HG02885 (cell line): ENCODE results near the gene OR13G1.
"Not testable (repeated sequence)": the region's sequence is repeated elsewhere in the genome, so short reads cannot be mapped to it uniquely, and the experiment has no call there.

ENCODE experiments used
- ATAC-seq: cut with Tn5 transposase; IDR thresholded peaks from one replicate; pipeline ENCODE4 v1.9.1; 2021; ENCODE audit warnings: mild to moderate bottlenecking; ENCODE audit not compliant: unreplicated experiment, poor library complexity

Gene OR13G1

DNA sequence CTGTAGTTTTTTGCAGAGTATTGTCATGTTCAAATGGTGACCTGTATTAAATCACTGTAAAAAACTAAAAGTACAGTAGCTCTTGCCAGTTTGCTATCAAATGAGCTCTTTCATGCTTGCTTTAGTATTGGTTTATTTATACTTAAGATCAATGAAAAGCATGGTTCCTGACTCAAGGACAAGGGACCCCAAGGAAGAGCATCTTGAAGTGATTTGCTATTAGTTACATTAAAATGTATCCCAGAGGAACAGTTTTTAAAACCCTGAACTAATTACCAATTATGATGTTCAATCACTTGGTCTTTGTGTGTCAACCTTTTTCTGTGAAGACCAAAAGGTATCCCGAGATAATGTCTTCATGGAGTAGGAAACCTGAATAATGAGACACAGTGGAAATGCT lies at the start of gene OR13G1:
Gene OR13G1, minus strand, starts transcription at position 101 of the 400 bp plus-strand sequence. CDS start 6,698 bp downstream, outside the sequence.
- ATAC-seq = no peak

- ATAC-seq = no peak
Observed at GRCh38 chr1:247721222-247721621, 41.7 kb upstream of the OR13G1 start.

DNA sequence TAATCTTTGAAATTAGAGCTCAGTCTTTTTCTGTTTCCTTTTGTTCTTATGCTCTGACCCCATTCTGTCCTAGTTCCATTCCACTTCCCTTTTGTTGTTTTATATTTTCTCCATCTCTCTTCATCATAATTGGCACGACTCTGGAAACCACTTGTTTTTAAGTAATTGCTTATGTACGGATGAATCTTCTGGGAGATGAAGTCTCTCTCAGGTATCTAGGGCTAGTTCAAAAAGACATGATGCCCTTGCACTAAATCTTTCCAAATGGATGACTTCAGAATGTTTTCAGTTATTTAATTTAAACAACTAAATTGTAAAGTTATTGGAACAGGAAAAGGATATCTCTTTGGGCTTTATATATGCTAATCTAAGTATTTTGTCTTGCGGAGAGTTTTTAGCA lies 37.0 kb upstream of the OR13G1 start, which contains the start of gene OR6F1:
Gene OR6F1, minus strand, starts transcription at position 101 of the 400 bp plus-strand sequence. CDS start 3,891 bp downstream, outside the sequence.
- no peak for ATAC-seq

- no peak for ATAC-seq
Observed at GRCh38 chr1:247713753-247714152, 34.2 kb upstream of the OR13G1 start.

DNA sequence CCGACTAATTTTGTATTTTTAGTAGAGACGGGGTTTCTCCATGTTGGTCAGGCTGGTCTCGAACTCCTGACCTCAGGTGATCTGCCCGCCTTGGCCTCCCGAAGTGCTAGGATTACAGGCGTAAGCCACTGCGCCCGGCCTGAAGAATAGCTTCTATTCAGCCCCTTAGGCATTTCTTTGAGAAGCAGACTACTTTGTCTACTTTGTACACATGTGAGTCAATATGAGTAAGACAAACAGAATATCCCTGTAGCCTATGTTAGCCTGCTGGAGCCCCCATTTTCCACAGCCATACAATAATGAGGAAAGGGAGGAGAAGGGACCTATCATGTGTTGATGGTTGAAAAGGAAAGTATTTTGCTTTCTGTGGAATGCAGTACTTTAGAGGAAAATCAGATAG lies 31.1 kb upstream of the OR13G1 start:
- not testable (repeated sequence) for ATAC-seq

DNA sequence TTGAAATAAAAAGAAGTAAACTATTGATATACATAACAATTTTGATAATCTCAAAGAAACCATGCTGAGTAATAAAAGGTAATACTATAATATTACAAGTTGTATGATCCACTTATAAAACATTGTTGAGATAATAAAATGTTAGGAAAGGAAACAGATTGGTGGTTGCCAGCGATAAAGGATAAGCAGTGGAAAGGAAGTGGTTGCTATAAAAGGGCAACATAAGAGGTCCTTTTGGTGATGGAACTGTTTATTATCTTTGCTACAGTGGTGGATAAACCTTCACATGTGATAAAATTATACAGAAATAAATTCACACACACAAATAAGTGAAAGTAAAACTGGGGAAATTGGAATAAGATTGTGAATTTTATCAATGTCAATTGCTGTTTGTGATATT lies 21.8 kb upstream of the OR13G1 start:
- ATAC-seq = no peak

DNA sequence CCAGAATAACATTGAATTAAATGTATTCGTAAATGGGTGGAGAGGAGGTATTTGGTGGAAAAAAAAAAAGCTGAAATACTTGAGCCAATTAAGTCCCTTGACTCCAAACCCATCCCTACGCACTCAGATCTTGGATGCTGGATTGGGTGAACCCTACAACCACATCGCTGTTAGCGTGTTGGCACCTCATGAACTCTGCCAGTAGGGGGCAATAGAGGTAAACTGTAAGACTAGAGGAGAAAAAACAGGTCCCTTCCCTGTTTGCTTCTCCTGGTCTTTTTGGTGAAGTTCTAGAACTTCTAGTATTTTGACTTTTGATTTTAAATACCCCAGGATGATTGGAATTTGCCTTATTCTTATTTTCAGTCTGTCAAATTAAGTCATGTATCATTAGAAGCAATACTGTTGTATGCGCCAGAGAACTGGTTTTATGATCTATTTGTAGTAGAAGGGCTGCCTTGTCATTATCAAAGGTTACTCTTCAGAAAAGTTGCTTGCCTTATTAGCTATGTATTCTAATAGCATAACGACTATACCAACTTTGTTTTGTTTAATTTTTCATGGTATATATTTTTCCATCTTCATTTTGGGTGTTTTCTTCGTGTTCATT lies 1.9 kb upstream of the OR13G1 start:
- ATAC-seq = peak; percentile 97

GRCh38 chr1:247680171-247680570 lies 632 bp upstream of the OR13G1 start:
- no peak for ATAC-seq

GRCh38 chr1:247669225-247669624 lies 10.3 kb downstream of the OR13G1 start:
- ATAC-seq = no peak

DNA sequence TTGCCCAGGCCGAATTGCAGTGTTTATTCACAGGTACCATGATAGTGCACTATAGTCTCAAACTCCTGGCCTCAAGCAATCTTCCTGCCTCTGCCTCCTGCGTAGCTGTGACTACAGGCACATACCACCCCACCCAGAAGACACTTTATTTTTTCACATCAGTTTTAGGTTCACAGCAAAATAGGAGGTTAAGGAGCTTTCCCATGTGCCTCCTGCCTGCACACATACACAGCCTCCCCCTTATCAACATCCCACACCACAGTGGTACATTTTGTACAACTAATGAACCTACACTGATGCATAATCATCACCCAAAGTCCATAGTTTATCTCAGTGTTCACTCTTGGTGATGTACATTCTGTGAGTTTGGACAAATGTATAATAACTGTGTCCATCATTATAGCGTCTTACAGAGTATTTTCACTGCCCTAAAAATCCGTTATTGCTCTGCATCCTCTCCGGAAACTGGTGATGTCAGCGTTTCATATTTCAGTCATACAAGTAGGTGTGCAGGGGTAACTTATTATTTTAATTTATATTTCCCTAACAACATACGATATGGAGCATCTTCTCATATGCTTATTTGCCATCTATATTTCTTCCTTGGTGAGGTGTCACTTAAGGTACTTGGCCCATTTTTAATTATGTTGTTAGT lies 23.2 kb downstream of the OR13G1 start:
- no peak for ATAC-seq

- ATAC-seq = no peak
Observed at GRCh38 chr1:247653040-247653439, 26.5 kb downstream of the OR13G1 start.

GRCh38 chr1:247647864-247648263 lies 31.7 kb downstream of the OR13G1 start:
- ATAC-seq = no peak

- no peak for ATAC-seq
Observed at GRCh38 chr1:247646867-247647266, 32.7 kb downstream of the OR13G1 start.

- ATAC-seq = no peak
Observed at GRCh38 chr1:247642742-247643141, 36.8 kb downstream of the OR13G1 start.

GRCh38 chr1:247639381-247639981 lies 40.1 kb downstream of the OR13G1 start:
- ATAC-seq = no peak

DNA sequence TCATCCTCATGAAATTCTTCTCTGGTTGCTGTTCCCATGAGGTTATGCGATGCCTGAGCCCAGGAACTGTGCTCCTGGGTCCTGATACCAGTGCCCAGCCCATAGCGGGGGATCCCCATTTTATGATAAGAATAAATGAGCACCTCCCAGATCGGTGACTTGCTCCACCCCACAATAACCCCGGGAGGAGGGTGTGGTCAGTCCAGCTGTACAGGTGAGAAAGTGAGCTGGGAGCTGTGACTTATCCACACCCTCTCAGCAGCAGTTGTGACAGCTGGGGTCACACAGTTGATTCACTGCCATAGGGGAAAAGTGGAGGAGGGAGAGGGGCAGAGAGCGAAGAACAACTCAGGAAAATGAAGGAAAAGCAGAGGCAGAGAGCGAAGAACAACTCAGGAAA lies 40.8 kb downstream of the OR13G1 start:
- no peak for ATAC-seq

- no peak for ATAC-seq
Observed at GRCh38 chr1:247638011-247638410, 41.5 kb downstream of the OR13G1 start.

DNA sequence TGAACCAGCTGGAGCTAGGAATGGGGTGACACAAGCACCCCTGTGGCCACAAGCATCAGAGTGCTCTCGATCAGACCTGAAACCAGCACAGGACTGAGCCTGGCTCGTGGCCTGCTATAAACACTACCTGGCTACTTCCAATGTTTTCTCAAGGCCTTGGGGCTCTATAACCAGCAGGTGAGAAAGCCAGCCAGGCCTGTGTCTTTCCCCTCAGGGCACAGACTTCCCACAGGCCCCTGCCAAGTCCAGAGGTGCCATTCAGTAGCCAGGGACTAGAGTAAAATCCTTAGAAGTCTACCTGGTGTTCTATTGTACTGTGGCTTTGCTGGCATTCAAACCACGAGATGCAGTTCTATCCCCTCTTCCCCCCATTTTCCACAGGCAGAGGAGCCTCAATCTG lies 51.6 kb downstream of the OR13G1 start:
- no peak for ATAC-seq
